Ascending aorta (tissue), 2 donors: ENCODE data around the gene RNF145. TPM values are rescaled to one million over a fixed set of nuclear protein-coding genes. Genes with fewer than 3 reads are reported as not detected.
"Not testable (repeated sequence)": the region's sequence is repeated elsewhere in the genome, so short reads cannot be mapped to it uniquely, and the experiment has no call there.

Experiments
- DNase-seq, 2 donors: peaks; one replicate each; pipeline ENCODE4 v3.0.0-alpha.2; 2019; ENCODE audit warnings: low spot score in 2 of 2
- H3K27ac ChIP-seq, 2 donors: fragments of 200-600 bp; sonication (generic); one replicate each; pipeline ENCODE4 v1.5.1; 2016 to 2017; ENCODE audit warnings: mild to moderate bottlenecking in 1 of 2
- H3K27me3 ChIP-seq: fragments of 200-600 bp; sonication (generic); one replicate; pipeline ENCODE4 v1.5.1; 2017
- H3K36me3 ChIP-seq, 2 donors: fragments of 200-600 bp; sonication (generic); one replicate each; pipeline ENCODE4 v1.5.1; 2016
- H3K4me1 ChIP-seq, 2 donors: fragments of 200-600 bp; sonication (generic); one replicate each; pipeline ENCODE4 v1.5.1; 2016 to 2017; ENCODE audit warnings: mild to moderate bottlenecking in 1 of 2
- H3K4me3 ChIP-seq, 2 donors: fragments of 200-600 bp; sonication (generic); one replicate each; pipeline ENCODE4 v1.5.1; 2016 to 2017; ENCODE audit warnings: mild to moderate bottlenecking in 1 of 2
- H3K9me3 ChIP-seq, 2 donors: fragments of 200-600 bp; sonication (generic); one replicate each; pipeline ENCODE4 v1.5.1; 2016
- intact Hi-C: fragments of 100-400 bp; cut with DNase I; formaldehyde crosslinking; loops from one replicate; pipeline ENCODE4 v1.15.1; 2023
- total RNA-seq: library from RNA; depleted of rRNA; stranded (reverse); fragments of >200 nt; gene quantifications from one replicate; pipeline ENCODE4 v1.1.0, GENCODE V29; 2016
- TF ChIP-seq, protein P1 (sequence below), 3 experiments: fragments of 200-600 bp in 2 of 3; fragments of 450-650 bp in 1 of 3; sonication (generic) in 2 of 3; IDR thresholded peaks; one replicate each; pipeline ENCODE4 v1.5.1; 2016 to 2019; ENCODE audit warnings: antibody characterized with exemption in 3 of 3, mild to moderate bottlenecking in 1 of 3, moderate library complexity in 1 of 3

RNF145 gene
- total RNA-seq, 1 donor from 2014 or later: 47.8 TPM

- intact Hi-C loops: no loop called here
- no peaks in the 10 kb centered on the region for H3K27me3 ChIP-seq
- TF ChIP-seq, protein P1, sequence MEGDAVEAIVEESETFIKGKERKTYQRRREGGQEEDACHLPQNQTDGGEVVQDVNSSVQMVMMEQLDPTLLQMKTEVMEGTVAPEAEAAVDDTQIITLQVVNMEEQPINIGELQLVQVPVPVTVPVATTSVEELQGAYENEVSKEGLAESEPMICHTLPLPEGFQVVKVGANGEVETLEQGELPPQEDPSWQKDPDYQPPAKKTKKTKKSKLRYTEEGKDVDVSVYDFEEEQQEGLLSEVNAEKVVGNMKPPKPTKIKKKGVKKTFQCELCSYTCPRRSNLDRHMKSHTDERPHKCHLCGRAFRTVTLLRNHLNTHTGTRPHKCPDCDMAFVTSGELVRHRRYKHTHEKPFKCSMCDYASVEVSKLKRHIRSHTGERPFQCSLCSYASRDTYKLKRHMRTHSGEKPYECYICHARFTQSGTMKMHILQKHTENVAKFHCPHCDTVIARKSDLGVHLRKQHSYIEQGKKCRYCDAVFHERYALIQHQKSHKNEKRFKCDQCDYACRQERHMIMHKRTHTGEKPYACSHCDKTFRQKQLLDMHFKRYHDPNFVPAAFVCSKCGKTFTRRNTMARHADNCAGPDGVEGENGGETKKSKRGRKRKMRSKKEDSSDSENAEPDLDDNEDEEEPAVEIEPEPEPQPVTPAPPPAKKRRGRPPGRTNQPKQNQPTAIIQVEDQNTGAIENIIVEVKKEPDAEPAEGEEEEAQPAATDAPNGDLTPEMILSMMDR (IDR thresholded peaks at IDR 0.05): no peak
- no peaks in the 10 kb centered on the region for H3K4me1 ChIP-seq
- no peak for DNase-seq
- H3K27ac ChIP-seq: no peak overlapping the region
- H3K4me3 ChIP-seq: no peak overlapping the region
- no peaks in the 10 kb centered on the region for H3K36me3 ChIP-seq
- H3K9me3 ChIP-seq: no peaks in the 10 kb centered on the region
Observed at GRCh38 chr5:159146839-159147238, 62.5 kb downstream of the RNF145 start.

DNA sequence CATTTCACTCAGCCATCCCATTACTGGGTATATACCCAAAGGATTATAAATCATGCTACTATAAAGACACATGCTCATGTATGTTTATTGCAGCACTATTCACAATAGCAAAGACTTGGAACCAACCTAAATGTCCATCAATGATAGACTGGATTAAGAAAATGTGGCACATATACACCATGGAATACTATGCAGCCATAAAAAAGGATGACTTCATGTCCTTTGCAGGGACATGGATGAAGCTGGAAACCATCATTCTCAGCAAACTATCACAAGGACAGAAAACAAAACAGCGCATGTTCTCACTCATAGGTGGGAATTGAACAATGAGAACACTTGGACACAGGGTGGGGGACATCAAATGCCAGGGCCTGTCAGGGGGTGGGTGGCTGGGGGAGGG, 64.2 kb downstream of the RNF145 start:
- H3K36me3 ChIP-seq, H3K4me1 ChIP-seq, DNase-seq, H3K27ac ChIP-seq, intact Hi-C loops, H3K4me3 ChIP-seq, H3K9me3 ChIP-seq, H3K27me3 ChIP-seq: not testable (repeated sequence)

DNA sequence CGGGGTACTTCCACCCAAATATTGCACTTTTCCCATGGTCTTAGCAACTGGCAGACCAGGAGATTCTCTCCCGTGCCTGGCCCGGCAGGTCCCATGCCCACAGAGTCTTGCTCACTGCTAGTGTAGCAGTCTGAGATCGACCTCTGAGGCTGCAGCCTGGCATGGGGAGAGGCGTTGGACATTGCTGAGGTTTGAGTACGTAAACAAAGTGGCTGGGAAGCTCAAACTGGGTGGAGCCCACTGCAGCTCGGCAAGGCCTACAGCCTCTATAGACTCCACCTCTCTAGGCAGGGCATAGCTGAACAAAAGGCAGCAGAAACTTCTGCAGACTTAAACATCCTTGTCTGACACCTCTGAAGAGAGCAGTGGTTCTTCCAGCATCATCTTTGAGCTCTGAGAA, 69.6 kb downstream of the RNF145 start:
- no peak overlapping the region for H3K4me3 ChIP-seq
- no peaks in the 10 kb centered on the region for H3K36me3 ChIP-seq
- TF ChIP-seq, protein P1 (IDR thresholded peaks at IDR 0.05): no peak
- H3K4me1 ChIP-seq: no peaks in the 10 kb centered on the region
- no peaks in the 10 kb centered on the region for H3K9me3 ChIP-seq
- no peaks in the 10 kb centered on the region for H3K27me3 ChIP-seq
- intact Hi-C loops: no loop called here
- H3K27ac ChIP-seq: no peak overlapping the region
- no peak for DNase-seq

GRCh38 chr5:159135896-159136531, 73.3 kb downstream of the RNF145 start:
- no peak for DNase-seq
- H3K9me3 ChIP-seq: no peaks in the 10 kb centered on the region
- no peaks in the 10 kb centered on the region for H3K4me1 ChIP-seq
- TF ChIP-seq, protein P1 (IDR thresholded peaks at IDR 0.05): no peak
- H3K27ac ChIP-seq: no peak overlapping the region
- H3K36me3 ChIP-seq: no peaks in the 10 kb centered on the region
- H3K4me3 ChIP-seq: no peak overlapping the region
- no peaks in the 10 kb centered on the region for H3K27me3 ChIP-seq
- intact Hi-C loops: loop anchor here (1.0 kb wide), 1 partner anchor 961 kb away; no protein-coding TSS in a partner anchor

DNA sequence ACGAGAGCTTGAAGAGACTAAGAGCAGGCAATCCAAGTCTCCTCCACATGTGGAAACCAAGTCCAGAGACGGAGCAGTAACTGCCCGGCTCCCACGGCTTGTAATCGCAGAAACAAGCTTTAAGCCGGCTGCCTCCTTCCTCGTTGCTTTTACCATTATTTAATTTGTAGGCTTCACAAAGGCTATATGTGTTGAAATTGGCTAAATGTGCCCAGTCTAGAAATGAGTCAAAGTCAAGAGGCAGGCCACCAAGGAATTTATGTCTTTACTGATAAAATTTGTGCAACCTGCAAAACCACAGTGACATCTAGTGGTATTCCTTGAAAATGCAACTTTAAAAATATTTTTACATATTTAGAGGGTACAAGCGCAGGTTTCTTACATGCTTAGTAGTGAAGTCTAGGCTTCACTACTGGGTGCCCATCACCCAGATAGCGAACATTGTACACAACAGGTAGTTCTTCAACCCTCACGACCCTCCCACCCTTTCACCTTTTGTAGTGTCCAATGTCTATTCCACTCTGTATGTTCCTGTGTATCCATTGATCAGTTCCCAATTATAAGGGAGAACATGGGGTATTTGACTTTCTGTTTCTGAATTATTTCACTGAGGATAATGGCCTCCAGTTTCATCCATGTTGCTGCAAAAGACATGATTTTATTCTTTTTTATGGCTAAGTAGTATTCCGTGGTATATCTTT, 76.2 kb downstream of the RNF145 start:
- DNase-seq: peak in 1 of 2 donors; percentile 74
- Histone ChIP-seq H3K9me3 (no peaks in the 10 kb centered on the region), H3K4me1 (no peaks in the 10 kb centered on the region), H3K36me3 (no peaks in the 10 kb centered on the region), H3K27ac (peak overlapping the region; percentile 65 to 80), H3K4me3 (peak overlapping the region; percentile 29 to 34), H3K27me3 (no peaks in the 10 kb centered on the region)
- TF ChIP-seq, protein P1 (IDR thresholded peaks at IDR 0.05): peak; percentile 66 to 90 (median 72)
- intact Hi-C loops: loop anchor here (5.0 kb wide), 3 partner anchors 1056 to 1371 kb away; no protein-coding TSS in a partner anchor

- DNase-seq: no peak
- TF ChIP-seq, protein P1 (IDR thresholded peaks at IDR 0.05): no peak
- peak overlapping the region; percentile 65 to 80 for H3K27ac ChIP-seq
- H3K36me3 ChIP-seq: no peaks in the 10 kb centered on the region
- intact Hi-C loops: loop anchor here (5.0 kb wide), 3 partner anchors 1055 to 1370 kb away; no protein-coding TSS in a partner anchor
- H3K4me3 ChIP-seq: peak overlapping the region; percentile 29 to 34
- H3K9me3 ChIP-seq: no peaks in the 10 kb centered on the region
- H3K27me3 ChIP-seq: no peaks in the 10 kb centered on the region
- no peaks in the 10 kb centered on the region for H3K4me1 ChIP-seq
Observed at GRCh38 chr5:159132429-159133040, 76.8 kb downstream of the RNF145 start.
